ENCODE measurements around the gene TLK2.
"Not testable (repeated sequence)": the region's sequence is repeated elsewhere in the genome, so short reads cannot be mapped to it uniquely, and the experiment has no call there.

- not testable (repeated sequence) for TF ChIP-seq CTCF (conservative IDR thresholded peaks at IDR 0.05; ENCODE audit: low read depth, low read length); EZH2 (IDR thresholded peaks at IDR 0.05; ENCODE audit: borderline replicate concordance, low read depth, low read length, poor library complexity, severe bottlenecking)
Observed at GRCh38 chr17:62453656-62454055, 25.0 kb upstream of the TLK2 start.

Measured in A673 (cell line).